HG03460 (cell line): Measurements from ENCODE around the gene PRSS16.
"Not testable (repeated sequence)": the region's sequence is repeated elsewhere in the genome, so short reads cannot be mapped to it uniquely, and the experiment has no call there.

ENCODE experiments used
- ATAC-seq: cut with Tn5 transposase; IDR thresholded peaks from one replicate; pipeline ENCODE4 v1.9.1; 2021; ENCODE audit not compliant: unreplicated experiment

The PRSS16 gene

DNA sequence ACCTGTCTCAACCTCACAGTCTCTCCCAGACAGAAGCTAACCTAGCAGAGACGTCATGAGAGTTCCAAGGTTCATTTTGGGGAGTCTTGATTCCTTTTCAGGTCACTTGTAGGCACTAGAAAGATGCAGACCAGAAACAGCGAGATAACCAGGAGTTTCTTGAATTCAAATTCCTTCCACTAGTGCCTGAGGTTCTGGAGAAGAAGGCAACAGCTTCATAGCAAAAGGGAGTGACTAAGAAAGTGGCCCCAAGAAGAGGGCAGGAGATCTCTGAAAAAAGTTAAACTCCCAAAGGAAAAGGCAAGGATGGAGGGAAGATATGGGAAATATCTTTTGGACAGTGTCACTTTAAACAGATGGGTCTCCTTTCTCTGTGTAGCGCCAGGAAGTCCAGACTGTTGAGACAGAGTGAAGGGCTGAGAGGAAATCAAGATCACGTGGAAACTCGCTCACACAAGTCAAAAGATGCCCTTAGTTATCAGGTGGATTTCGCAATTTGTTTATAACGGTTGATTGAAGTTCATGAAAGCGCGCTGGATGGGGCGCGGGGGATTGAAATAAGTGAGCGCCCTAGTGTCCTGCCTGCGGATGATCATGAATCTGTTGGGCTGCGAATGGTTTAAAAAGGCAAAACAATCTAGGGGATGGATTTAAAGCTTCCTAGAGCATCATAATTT, 4.8 kb upstream of the PRSS16 start:
- no peak for ATAC-seq

DNA sequence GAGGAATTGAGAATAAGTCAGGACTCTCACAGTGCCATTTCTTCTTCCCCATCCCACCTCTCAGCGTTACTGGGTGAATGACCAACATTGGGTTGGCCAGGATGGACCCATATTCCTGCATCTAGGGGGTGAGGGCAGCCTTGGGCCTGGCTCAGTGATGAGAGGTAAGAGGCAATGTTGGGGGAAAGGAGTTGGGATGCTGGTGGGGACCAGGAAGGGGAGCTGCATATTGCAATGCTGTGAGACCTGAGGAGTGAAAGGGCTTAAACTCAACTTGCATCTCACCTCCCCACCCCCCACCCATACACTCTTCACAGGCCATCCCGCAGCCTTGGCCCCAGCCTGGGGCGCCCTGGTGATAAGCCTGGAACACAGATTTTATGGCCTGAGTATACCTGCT, 1.3 kb downstream of the PRSS16 start:
- ATAC-seq = no peak

DNA sequence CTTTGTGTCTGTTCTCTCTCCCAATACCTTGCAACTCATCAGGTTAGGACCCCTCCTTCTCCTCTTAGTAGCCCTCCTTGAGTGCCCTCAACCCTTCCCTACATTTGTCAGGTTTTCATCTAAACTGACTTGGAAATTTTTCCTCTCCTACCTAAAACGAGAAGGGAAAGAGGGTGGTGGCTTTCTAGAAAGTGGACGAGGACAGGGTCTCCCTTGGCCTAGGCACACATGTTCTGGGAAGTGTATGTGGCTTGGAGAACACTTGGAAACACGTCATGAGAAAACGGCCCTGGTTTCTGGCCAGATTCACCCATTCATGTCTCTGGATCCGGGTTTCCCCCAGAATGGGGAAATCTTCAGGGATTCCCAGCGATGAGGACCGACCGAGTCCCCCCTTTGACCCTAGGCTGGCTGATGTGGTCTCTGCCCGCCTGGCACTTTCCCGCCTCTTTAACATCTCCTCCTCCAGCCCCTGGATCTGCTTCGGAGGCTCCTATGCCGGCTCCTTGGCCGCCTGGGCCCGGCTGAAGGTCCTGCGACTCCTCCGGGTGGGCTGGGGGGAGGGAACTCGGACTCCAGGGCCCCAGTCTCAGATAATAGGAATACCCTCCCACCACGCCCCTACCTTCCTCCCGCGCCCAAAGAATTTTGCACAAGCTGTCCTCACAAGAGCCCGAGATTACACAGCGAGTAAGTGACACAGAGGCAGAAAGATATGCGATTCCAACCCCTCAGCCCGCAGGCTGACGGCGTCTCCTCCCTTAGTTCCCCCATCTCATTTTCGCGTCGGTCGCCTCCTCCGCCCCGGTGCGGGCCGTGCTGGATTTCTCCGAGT, 3.0 kb downstream of the PRSS16 start:
- no peak for ATAC-seq

DNA sequence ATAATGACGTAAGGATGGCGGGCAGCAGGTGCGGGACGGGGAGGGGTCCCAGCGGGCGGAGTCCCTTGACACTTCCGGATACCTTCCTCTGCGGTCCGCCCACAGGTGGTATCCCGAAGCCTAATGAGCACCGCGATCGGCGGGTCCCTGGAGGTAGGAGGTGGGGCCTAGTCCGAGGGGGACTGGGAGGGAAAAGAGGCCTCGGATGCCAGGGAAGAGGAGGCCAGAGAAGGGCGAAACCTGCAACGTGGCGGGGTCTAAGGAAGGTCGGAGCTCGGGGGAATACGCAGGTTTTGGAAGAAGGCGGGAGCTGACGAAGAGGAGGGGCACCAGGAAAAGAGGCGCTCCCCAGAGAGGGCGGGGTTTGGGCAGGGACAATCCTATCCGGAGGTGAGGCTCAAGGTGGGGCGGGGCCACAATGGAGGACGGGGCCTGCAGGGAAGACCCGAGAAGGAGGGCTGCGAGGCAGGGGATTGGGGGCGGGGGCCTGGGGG, 3.7 kb downstream of the PRSS16 start:
- peak; percentile 68 for ATAC-seq

DNA sequence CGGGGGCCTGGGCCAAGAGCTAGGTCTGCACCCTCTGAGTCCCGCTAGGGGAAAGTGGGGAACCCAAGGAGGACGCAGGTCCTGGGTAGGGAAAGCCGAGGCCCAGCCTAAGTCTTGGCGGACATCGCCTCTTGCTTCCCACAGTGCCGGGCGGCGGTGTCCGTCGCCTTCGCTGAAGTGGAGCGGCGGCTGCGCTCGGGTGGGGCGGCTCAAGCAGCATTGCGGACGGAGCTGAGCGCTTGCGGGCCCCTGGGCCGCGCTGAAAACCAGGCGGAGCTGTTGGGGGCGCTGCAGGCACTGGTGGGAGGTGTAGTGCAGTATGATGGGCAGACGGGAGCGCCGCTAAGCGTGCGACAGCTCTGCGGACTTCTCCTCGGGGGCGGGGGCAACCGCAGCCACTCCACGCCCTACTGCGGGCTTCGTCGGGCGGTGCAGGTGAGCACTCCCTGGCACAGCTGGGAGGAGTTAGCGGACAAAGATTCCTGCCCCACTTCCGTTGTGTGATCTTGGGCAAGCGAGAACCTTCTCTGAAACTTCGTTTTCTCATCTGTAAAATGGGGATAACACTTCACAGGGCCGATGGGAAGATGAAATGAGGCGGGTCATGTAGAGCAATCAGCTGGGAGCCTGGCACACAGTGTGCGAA, 4.2 kb downstream of the PRSS16 start:
- peak; percentile 82 for ATAC-seq

DNA sequence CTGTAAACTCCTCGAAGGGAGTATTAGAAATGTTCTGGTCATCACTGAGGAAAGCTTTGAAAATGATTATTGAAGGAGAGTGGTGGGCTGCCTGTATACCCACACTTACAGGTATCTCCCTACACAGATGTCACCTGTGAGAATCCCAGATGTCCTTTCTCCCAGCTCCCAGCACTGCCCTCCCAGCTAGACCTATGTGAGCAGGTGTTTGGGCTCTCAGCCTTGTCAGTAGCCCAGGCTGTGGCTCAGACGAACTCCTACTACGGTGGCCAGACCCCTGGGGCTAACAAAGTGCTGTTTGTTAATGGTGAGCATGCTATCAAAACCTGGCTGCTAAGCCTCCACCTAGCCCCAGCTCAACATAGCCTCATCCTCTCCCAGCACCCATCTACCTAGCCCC, 7.1 kb downstream of the PRSS16 start:
- ATAC-seq = no peak

DNA sequence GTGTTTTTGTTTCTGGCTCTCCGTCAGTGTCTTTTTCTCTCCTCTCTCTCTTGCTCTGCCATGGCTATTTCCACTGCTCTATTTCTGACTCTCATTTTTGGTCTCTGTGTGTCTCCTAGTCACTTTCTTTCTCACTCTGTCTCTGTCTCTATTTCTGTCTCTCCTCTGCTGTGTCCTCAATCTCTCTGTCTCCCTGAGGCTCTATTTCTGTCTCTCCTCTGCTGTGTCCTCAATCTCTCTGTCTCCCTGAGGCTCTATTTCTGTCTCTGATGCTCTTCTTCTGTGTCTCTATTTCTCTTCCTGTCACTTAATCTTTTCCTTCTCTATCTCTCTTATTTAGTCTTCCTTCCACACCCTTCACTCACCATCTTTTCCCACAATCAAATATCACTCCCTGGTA, 8.4 kb downstream of the PRSS16 start:
- no peak for ATAC-seq

DNA sequence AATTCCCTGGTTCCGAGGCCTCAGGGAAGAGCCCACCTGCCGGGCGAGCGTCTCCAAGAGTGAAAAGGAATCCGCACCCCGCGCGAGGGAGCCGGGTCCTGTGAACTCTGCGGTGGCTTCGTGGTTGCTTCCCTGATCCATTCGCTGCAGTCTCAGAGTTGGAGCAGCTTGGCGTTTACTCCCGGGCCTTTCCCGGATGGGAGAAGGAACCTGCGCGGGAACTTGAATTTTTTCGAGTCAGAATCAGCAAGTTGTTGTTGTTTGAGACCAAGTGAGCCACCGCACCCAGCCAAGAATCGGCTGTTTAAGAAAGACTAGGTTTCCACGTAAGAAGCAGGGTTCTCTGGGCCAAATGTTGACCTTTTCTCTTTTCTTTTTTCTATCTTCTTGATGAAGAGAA, 12.9 kb downstream of the PRSS16 start:
- ATAC-seq = no peak

DNA sequence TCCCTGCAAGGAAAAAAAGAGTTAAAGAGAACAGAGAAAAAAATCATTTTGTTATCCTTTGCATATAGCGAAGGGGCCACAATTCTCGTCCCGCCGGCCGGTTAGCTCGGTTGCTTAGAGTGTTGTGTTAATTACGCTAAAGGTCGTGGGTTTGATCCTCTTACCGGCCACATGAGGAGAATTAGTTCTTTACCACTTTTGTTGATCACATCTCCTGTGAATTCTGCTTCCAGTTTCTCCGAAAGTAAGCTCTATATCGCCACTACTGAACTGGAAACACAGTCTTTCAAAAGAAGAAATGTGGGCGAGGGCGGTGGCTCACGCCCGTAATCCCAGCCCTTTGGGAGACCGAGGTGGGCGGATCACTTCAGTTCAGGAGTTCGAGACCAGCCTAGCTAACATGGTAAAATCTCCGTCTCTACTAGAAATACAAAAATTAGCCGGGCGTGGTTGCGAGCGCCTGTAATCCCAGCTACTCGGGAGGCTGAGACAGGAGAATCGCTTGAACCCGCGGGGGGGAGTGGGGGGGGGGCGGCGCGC, 13.4 kb downstream of the PRSS16 start:
- ATAC-seq = no peak

DNA sequence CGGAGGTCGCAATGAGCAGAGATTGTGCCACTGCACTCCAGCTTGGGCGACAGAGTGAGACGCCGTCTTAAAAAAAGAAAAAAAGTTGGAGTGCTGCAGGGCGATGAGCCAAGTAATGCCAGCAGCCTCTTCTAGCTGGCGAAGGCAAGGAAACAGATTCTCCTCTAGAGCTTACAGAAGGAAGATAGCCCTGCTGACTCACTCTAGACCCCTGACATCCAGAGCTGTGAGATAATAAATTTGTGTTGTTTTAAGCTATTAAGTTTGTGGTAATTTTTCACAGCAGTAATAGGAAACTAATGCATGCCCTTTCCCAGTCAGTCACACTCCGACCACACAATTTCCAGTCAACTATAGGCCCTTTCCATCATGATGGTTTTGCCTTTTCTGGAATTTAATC, 16.4 kb downstream of the PRSS16 start:
- ATAC-seq = no peak

DNA sequence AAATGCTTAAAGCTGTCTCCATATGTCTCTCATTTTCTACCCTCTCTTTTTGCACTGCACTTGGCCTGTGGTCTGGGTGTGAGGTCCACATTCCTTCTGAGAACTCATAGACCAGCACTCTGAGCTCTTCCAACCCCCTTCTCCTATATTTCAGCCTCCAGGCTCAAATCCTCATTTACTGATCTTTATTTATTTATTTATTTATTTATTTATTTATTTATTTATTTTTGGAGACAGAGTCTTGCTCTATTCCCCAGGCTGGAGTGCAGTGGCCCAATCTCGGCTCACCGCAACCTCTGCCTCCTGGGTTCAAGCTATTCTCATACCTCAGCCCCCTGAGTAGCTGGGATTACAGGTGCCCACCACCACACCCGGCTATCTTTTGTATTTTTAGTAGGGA, 19.5 kb downstream of the PRSS16 start:
- ATAC-seq = not testable (repeated sequence)

DNA sequence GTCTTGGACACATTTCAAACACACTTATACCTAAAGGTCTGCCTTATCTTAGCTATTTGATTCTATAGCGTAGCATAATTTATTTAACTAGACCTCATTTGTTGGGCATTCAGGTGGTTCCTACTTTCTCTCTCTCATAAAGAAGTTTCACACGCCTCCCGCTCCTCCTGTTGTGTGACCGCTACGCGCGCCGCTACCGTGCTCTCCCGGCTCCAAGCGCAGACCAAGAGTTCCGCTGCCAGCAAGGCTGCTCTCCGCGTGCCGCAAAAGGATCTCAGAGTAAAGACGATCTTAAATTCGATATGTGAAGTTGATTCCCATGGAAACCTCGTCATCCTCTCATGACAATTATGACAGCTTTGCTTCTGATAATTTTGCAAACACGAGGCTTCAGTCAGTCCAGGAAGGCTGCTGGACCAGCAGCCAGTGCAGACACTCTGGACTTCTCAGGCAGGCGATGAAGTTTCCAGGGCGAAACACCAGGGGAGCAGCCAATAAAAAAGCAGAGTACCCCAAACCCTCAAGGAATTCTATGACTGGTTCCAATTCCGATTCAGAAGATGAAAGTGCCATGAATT, 20.4 kb downstream of the PRSS16 start:
- ATAC-seq = no peak

DNA sequence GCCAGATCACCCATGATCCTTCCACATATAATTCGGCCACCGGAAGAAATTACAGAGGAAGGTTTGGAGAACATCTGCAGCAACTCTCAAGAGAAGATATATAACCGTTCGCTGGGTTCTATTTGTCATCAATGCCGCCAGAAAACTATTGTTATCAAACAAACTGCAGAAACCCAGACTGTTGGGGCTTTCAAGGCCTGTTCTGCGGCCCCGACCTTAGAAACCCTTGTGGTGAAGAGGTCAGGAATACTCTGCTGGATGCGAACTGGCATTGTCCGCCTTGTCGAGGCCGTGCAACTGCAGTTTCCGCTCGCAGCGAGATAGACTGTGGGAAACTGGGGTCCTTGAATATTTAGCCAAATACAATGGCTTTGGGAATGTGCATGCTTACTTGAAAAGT, 21.3 kb downstream of the PRSS16 start:
- ATAC-seq = no peak

DNA sequence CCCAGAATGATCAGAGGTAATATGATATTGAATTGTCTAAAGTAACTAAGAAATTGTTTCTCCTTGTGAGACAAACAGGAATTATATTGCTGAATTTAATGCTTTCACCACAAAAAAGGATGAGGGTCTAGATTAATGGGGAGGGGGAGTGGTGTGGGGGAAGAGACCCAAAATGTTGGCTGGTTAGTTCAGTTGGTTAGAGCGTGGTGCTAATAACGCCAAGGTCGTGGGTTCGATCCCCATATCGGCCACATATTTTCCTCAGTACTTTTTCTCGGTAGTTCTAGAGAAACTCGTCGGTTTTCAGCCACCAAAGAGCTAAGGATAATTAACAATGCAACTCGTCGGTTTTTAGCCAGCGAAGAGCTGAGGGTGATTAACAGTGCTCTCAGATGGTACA, 26.3 kb downstream of the PRSS16 start:
- no peak for ATAC-seq

DNA sequence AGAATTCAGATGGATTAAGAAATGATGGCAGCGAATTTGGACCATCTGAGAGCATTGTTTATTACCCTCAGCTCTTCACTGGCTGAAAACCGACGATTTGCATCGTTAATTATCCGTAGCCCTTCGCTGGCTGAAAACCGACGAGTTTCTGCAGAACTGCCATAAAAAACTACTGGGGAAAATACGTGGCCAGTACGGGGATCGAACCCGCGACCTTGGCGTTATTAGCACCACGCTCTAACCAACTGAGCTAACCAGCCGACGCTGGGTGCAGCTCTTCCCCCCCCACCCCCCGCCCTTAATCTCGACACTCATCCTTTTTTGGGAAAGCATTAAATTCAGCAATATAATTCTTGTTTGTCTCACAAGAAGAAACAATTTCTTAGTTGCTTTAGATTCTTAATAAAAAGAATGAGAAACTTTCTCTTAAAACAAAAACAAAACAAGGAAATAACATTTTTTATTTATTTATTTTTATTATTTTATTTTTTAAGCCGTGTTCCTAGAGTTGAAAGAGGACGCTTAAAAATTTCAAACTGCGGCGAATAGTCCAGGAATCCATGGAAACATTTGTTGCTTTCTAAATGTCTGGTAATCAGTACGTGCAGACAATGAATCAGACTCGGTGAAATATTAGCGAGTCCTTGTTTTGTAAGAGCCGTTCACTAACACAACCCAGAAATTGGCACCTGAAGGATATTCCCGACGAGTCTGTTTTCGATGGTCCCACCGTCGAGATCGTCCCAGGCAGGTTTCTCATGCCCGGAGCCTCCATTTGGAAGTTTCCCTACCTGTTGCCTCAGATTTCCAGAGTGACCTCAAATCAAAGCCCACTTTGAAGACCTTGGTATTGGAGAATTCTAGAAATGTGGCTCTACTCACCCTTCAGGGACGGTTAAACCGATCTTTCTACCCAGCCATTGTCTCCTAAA, 27.8 kb downstream of the PRSS16 start:
- no peak for ATAC-seq

DNA sequence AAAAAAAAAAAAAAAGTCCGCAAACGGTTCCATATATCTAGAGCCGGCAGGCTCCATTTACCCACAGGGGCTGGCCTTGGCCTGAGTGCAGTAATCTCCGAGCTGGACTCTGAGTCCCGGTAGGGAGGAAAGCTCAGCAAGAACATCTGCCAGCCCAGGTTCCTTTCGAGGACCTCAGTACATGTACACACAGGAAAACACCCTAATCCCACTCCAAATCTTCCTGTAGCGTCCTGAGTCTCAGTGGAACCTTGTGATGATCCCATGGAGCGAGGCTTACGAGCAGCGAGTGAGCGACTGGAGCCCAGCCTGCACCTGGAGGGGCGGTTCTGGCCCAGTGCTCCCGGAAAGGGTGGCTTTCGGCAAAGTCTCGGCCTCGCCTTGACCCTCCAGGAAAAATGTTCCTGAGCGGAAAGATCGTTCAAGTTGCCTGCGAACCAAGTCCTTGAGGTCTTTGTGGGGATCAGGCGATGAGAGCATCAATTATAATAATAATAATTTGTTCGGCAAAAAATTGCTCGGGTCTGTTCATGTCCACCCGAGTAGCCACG, 32.1 kb downstream of the PRSS16 start:
- no peak for ATAC-seq

DNA sequence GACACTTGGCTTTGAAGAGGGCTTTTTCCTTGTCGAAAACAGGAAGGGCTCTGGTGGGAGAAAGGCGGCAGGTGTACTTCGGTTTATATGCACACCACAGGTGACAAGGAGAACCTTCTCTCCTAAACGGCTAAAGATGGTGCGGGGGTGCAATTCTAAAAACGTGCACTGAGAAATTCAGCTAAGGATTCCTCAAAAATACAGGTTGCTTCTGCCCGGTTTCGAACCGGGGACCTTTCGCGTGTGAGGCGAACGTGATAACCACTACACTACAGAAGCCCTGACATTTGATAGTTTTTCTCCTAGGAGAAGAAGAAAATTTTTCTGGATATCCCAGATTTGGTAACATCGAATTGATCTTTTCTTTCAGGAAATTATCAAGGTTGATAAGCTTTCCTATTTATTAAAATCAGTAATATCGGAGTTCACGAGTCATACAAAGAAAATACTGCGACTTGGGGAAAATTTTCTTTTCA, 32.6 kb downstream of the PRSS16 start:
- ATAC-seq = no peak

DNA sequence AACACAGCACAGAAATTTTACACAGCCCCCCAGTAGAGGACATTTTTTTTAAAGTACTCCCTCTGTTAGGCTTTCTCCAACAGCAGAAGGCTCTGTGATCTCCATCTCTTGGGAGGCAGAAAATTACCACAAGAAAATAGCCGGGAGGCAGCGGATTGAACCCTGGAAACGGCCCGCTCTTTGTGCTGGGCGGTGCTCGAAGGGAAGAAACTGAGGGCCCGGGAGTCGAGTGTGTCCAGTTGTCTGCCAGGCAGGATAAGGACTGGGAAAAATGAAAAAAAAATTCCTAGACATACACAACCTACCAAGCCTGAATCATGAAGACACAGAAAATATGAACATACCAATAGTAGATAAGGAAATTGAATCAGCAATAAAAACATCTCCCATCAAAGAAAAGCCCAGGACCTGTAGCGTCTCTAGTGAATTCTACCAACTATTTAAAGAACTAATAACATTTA, 33.1 kb downstream of the PRSS16 start:
- ATAC-seq = no peak

DNA sequence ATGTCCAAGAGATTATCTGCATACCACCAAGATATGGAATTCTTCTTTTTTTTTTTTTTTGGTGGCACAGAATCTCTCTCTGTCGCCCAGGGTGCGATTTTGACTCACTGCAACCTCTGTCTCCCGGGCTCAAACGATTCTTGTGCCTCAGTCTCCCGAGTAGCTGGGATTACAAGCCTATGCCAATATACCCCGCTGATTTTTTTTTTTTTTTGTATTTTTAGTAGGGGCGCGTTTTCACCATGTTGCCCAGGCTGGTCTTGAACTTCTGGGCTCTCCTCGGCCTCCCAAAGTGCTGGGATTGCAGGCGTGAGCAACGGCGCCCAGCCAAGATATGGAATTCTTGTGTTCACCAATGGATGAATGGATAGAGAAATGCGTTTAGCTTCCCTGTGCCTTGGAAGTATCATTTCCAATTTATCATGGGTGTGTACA, 33.6 kb downstream of the PRSS16 start:
- no peak for ATAC-seq

DNA sequence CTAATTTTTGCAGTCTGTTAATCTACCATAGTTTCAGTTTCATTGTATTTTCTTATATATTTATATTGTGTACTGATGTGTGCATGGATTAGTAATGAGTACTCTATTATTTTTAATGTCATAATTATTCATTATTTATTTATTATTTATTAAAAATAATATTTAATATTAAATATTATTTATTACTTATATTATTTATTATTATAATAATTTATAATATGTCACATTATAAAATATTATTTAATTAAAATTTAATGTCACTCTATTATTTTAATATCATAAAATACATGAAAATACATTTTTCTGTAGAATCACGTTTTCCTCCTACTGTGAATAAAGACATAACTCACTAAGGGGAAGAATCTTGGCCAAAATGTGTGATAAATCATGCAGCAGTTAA, 34.1 kb downstream of the PRSS16 start:
- ATAC-seq = no peak
